NCI-H2227 treated with DMSO at 0.1 percent for 48 hours (cell line): ENCODE measurements around the gene SYS1.

Experiments used
- DNase-seq: peaks from one replicate; lab custom pipeline; 2025; lab: John Stamatoyannopoulos, UW

SYS1 gene

DNA sequence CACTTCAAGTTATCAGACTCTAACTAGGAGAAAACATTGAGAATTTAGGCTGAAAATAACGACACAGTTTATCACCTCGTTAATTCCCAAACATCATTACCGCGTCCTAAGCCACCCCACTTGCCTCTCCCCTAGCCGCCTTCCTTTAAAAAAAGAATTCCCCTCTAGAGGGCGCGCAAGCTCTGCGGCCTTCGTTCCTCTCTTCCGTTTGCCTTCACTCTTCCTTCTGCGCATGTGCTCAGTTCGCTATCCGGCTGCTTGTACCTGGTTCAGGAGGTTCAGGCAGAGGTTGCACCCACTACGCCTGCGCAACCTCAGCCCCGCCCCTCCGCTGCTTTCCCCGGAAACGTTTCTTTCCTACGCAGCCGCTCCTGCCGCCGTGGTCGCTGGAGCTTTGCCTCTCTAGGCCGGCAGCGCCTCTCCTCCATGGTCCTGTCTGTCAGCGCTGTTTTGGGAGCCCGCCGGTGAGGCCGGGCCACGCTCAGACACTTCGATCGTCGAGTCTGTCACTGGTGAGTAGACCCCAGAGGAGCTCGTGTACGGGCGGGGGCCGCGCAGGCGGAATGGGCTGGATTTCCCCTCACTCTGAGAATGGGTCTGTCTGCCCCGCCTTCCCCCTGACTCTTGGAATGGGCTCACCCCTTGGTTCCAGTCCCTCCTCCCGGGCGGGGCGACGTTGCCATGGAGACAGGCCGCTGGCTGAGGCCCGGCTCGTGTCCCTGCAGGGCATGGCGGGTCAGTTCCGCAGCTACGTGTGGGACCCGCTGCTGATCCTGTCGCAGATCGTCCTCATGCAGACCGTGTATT lies at the start of gene SYS1:
Gene SYS1 (plus strand): TSS at position 353 of the 807 bp plus-strand sequence. CDS start 376 bp downstream, at position 729.
- DNase-seq: peak; percentile 99

DNA sequence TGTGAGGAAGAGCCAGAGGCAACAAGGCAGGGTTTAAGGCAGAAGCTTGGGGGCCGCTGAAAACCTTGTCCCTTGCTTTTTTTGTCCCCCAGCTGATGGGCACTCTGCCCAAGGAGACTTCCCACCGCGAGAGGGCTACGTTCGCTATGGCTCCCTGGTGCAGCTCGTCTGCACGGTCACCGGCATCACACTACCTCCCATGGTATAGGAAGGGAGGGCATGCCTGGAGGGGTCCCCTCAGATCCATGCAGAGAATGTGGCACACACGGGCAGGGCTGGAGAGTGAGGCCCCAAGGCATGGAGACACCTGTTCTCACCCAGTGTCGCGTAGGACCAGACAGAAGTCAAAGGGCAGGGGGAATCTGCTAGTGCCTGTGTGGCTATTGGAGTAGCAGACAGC lies 49.0 kb upstream of the SYS1 start:
- DNase-seq: no peak

DNA sequence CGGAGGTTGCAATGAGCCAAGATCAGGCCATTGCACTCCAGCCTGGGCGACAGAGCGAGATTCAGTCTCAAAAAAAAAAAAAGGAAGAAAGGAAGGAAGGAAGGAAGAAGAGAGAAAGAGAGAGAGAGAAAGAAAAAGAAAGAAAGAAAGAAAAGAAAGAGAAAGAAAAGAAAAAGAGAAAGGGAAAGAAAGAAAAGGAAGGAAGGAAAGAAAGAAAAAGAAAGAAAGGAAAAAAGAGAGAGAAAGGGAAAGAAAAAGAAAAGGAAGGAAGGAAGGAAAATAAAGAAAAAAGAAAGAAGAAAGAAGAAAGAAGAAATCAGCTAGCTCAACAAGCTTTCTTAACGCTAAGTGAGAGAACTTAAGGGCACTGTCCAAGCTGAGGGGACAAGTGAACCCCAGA lies 47.3 kb upstream of the SYS1 start:
- DNase-seq: no peak

DNA sequence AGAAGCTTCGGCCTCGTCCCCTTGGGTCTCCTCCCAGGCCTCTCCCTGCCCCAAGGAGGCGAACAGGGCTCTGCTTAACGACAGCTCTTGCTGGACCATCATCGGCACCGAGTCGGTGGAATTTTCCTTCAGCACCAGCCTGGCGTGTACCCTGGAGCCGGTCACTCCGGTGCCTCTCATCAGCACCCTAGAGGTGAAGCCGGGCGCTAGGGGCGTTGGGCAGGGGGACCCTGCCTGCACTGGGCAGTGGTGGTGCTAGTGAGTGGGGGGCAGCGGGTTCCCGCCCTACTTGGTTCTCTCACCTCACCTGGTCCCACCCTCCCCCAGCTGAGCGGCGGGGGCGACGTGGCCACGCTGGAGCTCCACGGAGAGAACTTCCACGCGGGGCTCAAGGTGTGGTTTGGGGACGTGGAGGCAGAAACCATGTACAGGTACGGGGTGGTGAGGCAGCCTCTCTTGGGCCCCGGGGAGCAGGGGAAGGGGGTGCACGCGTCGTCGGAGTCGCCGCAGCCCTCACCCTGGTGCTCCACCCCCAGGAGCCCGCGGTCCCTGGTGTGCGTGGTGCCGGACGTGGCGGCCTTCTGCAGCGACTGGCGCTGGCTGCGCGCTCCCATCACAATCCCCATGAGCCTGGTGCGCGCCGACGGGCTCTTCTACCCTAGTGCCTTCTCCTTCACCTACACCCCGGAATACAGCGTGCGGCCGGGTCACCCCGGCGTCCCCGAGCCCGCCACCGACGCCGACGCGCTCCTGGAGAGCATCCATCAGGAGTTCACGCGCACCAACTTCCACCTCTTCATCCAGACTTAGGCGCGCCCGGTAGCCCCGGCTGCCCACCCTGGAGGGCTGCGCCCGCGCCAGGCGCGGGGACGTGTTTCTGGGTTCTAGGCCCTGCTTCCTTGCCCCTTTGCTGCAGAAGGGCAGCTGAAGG lies 46.5 kb upstream of the SYS1 start:
- DNase-seq: no peak

DNA sequence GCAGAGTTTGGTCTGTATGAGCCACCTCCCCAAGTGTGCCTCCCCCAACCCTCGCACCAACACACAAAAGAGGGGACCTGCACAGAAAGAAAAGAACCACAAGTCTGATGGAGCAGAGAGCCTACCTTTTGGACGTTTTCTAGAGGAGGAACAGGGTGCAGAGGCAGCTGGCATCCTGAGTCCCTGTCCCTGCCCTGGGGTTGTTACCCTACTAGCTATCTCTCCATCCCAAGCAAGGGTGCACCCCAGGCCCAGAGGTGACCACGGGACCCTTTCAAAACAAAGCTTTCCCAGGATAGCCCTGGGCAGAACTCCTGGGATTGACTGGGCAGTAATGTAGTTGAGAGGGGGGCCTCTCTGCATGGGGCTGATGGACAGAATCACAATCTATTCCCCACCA lies 45.1 kb upstream of the SYS1 start:
- no peak for DNase-seq

DNA sequence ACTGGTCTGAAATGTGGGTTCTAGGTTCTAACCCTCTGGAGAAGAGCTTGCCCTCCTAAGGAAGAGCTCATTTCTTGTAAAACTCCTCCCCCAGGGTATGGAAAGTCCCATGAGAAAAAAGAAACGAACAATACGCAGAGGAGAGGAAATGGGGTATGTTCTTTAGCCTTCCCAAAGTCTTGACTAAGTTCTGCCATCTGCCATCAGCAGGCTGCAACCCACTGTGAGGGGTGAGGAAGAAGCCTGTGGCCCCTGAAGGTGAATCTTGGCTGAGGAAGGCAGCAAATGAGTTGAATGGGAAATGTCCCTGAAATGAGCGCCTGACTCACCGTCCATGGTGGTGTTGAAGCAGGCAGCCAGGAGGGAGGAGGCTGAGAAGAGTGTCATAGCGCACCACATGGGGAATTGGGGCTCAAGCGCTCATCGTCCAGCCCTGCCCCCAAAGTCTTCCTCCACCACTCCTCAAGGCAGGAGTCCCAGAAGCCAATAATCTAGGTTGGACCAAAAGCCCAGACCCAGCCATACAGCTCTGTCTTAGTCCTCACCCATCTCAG lies 44.5 kb upstream of the SYS1 start:
- DNase-seq: no peak

DNA sequence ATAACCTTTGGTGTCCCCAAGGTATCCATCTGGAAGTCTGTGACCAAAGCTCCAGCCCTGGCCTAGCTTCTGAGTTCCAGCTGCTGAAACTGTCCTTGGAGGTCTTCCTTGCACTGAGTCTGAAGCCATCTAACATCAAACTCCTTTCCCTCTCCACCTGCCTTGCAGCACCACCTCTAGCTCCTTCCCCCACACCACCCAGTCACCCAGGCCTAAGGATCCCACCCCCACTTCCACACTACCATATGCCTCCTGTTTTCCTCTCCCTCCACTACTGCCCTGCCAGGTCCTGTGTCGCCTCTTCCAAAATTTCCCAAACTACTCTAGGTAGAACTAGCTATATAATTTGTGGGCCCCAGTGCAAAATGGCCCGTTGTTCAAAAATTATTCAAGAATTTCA lies 44.0 kb upstream of the SYS1 start:
- no peak for DNase-seq

DNA sequence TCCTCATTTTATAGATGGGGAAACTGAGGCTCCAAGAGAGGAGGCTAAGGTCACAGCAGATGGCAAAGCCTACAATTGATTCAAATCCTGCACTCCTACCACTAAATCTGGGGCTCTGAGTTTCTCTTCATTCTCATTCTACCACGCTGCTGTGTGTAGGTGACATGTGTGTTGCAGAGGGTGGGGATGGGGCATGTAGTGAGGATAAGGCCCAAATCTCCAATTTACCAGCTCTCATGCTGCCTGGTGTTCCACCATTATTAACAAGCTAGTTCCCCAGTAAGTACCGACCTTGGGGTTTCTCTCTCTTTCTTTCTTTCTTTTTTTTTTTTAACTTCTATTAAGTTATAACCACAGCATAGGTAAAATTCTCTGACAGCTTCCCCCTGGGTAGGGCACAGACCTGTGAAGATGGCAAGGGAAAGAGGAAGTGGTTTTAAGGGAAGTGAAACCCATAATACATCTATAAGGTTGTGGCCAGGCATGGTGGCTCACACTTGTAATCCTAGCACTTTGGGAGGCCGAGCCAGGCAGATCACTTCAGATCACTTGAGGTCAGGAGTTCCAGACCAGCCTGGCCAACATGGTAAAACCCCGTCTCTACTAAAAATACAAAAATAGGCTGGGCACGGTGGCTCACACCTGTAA lies 41.9 kb upstream of the SYS1 start:
- DNase-seq: no peak

DNA sequence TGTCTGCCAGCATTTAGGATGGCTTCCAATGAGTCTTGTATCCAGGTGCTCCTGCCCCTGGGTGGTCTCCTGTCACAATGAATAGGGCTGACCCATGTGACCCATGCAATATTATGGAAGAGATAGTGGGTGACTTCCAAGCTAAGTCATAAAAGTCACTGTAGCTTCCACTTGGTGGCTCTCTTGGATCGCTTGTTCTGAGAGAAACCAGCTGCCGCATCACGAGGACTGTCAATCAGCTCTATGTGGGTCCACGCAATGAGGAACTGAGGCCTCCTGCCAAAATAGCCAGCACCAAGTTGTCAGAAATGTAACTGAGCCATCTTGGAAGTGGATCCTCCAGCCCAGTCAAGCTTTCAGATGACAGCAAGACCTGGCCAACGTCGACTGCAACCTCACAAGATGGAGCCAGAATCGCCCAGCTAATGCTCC lies 40.0 kb upstream of the SYS1 start:
- no peak for DNase-seq

DNA sequence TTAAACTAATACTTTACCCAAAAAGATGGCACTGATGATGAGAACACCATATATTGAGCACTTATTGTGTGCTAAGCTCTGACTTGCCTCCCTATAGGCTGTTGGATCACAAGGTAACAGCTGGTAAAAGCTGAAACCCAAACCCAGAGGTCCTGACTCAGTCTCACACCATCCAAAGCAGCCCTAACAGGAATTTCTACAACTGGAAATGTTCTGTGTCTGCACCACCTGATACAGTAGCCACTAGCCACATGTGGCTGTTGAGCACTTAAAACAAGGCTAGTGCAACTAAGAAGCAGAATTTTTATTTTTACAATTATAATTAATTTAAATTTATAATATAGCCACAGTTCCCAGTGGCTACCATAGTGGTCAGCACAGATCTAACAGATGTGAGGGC lies 39.2 kb upstream of the SYS1 start:
- DNase-seq: no peak

DNA sequence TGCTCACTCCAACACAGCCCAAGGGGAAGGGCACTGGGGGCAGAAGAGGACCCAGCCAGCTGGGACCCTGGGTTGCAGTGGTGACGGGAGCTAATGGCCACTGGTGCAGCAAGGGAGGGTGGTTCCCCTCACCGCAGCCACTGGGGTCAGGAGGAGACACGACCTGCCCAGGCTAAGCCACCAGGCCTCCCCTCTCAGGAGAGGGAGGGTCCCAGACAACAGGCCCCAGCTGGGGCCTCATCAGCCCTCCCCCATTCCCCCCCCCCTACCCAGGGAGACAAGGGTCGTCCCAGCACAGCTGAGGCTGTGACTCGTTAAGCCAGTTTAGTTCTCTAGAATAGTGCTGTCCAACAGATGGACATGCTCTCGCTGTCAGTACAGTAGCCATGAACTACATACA lies 37.6 kb upstream of the SYS1 start:
- no peak for DNase-seq

DNA sequence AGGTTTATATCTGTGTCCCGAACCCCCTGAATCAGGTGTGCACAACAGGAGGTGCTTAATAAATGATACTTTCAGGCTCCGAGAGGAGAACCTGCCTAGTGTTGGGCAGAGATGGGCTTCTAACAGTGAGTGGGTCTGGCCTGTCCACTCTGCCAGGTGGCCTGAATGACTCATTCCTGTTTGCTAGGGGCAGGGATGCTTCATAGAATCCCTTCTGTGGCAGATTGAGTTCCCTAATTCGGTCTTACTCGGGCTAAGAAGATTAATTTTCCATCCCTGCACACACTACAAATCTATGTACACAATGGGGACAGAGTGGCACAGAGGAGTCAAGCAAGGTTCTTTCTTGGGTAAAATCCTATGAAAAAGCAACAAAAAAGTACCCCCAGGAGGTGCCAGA lies 34.5 kb upstream of the SYS1 start:
- DNase-seq: no peak

DNA sequence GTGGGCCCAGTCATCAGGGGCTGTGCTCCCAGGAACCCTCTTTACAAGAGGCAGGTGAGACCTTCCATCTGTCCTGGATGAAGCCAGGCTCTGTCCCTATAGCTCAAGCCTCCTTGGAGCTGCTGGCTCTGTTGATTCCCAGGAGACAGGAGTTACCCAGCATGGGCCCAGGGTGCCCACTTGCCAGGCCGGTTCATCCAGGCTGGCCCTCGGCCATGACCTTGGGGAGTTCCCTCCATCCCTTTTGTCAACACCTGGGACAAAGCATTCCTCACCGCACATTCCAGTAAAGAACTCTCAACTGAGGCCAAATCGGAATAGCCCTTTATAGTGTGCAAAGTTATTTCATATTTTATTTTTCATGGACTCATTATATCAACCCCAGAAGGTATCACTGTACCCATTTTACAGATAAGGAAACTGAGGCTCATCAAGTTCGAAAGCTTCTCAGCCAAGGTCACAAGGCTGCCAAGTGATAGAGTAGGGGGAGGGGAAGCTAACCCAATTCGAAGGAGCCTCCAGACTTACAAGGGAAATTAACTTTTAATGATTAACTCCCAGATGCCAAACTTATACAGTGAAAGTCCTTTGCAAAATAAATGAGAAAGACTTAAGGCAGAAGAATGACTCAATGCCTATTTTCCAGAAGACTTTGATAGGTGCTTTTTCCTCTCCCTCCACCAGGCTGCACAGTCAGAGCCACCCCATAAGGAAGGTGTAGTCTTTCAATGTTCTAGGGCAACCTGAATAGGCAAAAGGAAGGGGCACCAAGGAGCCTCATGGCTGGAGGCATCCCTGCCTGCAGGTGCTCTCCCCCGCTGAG lies 33.2 kb upstream of the SYS1 start:
- DNase-seq: no peak

DNA sequence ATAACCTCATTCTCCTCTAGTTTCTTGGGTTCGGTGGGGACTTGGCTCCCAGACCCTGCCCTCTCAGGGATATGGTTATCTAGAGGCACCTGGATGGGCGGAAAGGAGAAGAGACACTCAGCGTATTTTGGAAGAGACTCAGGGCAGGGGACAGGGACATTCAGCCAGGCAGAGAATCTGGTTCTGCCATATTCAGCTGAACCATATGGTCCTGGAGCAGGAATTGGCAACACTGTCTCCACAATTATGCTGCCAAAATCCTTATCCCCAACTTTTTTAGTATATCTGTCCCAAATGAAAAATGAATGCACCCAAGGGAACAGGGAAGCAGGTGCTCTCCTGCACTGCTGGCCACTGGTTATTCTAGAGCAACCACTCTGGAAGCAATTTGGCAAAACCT lies 32.5 kb upstream of the SYS1 start:
- no peak for DNase-seq

DNA sequence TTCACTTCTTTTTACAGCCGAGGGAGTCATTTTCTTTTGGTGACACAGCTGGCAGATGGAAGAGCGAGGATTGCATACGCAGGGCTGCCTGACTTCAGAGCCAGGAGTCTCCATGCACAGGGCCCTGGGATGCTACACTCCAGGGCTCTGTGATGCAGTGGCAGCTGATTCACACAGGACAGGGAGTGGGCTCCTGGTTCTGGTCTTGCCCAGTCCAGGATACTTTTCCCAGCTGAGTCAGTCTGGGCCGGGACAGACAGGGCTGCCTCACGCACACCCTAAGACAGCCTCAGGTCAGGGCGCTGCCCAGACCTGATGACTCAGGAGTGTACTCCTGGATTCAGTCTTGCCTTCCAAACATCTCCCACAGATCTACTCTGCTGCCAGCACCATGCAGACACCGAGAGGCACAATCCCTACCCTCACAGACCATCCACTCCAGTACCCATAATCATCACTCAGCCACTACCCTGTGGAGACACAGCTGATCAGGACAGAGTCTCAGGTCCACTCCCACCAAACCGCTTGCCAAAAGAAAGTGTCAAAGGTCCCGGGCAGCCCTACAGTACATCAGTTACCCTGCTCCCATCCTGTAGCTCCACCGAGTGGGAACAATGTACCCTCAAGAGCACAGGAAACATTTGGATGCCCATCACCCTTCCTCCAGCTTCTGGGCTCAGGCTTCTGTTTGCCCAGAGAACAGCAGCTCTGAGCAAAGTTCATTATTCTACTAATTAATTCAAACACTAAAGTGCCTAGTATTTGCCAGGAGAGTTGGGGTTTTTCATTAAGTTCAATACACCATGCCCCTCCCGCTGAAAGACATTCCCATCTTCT lies 26.2 kb upstream of the SYS1 start:
- DNase-seq: no peak

DNA sequence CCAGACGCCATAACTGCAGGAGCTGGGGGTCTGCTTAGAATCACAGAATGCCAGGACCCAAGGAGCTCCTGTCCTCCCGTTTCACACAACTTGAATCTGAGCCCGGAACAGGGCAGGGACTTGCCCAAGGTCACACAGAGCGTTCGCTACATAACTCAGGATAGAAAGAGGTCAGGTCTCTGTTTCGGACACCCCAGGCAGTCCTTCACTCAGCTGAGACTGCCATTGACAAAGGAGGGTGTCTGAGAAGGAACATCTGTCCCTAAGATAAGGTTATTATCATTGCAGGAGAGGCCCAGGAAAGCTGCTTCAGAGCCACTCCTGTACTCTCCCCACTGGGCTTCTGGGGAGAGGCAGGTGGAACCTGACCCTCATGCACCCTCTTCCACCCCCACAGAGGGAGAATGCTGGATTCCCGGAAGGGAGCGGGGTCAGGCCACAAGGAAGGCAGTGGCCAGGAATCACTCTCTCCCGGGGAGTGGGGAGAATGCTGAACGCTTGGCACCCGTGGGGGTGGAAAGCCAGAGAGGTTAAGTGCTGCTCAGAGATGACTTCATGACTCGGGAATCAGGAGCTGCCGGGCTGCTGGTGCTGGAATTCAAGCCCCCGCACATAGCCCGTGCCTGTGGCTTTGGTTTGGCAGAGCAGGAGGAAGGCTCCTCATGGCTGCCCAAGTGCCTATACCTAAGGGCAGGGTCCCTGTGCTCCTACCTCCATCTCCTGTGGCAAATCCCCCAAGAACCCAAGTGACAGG lies 25.4 kb upstream of the SYS1 start:
- no peak for DNase-seq

DNA sequence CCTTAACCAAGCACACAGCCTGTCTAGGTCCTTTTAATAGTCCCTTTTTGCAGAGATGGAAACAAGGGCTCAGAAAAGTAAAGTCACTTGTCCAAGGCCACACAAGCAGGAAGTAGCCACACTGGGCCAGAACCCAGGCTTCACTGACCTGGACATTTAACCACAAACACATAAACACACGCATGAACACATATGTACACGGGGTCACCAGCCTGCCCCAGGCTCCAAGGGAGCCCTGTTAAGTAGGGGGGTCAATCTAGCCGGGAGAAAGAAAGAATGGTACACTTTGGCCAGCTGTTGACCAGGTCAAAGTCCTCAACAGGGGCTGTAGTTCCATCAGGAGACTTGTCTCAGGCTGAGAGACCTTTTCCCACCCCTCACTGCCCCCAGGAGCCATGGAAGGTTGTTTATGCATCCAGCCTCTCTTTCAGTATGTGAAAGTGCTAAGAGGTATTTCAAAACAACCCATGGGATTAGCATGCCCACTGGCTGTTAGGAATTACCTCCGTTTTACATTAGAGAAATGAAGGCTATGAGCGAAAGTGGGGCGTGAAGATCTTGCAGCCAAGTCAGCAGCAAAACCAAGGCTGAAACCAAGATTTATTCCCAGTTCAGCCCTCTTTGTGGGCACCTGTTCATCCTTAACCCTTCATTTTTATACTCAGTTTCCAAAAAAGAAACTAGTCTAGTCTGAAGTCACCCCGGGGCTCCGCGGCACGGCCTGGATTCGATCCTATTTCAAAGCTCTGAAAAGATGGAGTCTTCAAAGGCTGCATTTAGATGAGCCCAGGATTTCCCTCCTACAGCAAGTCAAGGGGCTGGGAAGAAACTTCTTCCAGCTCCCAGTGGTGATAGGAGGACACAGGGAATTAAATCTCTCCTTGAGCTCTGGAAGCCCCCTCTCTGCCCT lies 24.6 kb upstream of the SYS1 start:
- no peak for DNase-seq

DNA sequence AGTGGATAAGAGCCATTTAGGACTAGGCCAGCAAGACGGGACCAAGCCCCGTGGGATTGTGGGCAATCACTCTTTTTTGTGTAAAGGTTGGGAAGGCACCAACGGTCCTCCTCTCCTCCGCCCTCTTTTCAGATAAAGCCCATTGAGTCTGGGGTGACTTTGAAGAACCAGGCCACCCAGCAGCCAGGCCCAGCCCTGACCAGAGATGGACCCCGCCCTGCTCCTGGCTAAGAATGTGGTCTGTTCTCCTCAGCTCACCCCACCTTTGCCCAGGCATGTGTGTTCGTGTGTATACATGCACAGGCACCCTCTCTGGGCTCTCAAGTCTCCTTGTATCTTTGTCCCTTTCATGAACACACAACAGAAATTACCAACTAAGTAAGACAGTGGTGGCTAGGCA lies 23.9 kb upstream of the SYS1 start:
- no peak for DNase-seq

DNA sequence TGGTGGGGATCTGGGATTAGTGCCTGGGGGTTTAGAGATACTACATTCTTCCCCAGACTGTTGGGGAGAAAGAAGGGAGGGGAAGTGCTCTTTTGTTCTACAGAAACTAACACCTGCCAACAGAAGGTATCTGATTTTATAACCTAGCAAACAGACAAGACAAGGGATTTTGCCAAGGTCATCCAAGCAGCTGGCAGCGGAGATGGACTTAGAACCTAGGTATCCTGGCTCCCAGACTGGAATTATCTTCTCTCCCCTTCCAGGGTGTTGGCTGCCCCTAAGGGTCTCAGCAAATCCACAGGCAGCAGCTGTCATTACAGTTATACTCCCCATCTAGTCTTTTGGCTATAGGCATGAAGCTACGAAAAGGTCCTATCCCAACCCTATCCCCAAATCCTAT lies 23.2 kb upstream of the SYS1 start:
- no peak for DNase-seq
